Fibroblast of the conjunctiva (primary cell): ENCODE measurements around the gene CEP68.
"Not testable (repeated sequence)": the region's sequence is repeated elsewhere in the genome, so short reads cannot be mapped to it uniquely, and the experiment has no call there.

Experiments
- DNase-seq: peaks from one replicate; pipeline ENCODE4 v3.0.0-alpha.2; 2010; ENCODE audit warnings: low read depth

CEP68 gene

DNA sequence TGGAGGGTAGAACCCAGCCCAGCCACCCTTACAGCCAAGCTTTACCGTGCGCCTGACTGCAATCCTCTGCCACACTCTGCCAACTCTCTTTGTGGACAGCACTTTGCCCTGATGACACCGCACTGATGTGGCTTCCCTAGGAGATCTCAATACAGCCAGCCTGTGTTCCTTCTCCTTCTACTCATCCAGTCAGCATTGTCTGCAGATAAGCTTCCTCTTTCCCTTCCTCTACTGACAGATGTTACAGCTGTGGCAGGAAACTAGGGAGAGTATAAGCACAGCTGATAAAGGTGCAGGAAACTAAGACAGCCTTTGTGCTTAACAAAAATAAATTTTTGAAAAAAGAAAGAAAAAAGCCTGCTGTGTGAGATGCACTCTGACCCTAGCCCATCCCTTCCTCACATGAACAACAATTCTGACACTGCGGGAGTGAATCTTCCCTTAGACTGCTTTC, 25.0 kb downstream of the CEP68 start:
- no peak for DNase-seq

DNA sequence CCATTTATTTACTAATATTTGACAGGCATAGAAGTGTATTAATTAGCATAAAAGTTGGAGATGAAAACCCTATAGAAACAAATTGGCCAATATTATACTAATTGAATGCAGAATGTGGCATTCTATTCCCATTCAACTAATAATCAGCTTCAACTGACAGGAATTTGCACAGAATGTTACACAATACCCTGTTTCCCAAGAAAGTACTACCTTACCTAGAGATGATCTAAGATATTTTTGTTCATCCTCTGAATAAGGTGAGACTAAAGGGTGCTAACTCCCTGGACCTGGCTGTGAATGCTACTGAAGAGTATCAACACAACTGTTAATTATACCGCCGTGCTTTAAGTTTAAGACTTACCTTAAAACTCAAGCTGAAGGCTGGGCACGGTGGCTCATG, 28.9 kb downstream of the CEP68 start:
- DNase-seq = no peak

- DNase-seq = no peak
Observed at GRCh38 chr2:65092791-65093190, 36.6 kb downstream of the CEP68 start.

DNA sequence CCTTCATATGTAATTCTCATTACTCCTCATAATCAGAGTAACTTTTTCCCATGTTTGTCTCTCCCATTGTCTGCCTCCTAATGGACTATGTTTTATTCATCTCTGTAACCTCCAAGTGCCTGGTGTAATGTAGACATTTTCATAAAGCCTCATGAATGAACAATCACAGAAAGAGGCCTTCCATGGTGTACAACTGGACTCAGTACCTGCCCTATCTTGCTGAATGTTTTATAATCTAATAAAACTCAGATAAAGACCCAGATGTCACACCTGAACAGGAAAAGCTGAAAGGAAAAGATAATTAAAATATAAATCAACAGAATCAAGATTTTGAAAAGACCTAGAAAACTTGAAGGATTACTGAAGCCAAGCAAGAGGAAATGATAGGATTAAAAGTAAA, 37.0 kb downstream of the CEP68 start:
- no peak for DNase-seq

- DNase-seq = no peak
Observed at GRCh38 chr2:65096948-65097347, 40.7 kb downstream of the CEP68 start.

DNA sequence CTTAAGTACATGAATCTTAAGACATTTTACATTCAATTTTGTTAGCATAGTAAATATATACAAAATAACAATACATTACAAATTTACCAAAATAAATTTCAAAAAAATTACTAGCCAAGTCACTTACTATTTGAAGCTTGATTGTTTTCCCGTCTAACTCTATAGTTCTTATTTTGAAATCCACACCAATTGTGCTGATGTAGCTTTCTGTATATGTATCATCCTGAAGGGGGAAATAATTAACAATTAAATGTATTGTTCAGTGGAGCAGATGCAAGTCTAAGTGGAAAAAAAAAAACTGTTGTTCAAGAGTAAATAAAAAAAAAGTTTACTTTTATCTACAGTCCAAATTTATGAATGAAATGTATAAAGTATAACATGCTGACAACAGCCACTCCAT, 41.6 kb downstream of the CEP68 start:
- no peak for DNase-seq

DNA sequence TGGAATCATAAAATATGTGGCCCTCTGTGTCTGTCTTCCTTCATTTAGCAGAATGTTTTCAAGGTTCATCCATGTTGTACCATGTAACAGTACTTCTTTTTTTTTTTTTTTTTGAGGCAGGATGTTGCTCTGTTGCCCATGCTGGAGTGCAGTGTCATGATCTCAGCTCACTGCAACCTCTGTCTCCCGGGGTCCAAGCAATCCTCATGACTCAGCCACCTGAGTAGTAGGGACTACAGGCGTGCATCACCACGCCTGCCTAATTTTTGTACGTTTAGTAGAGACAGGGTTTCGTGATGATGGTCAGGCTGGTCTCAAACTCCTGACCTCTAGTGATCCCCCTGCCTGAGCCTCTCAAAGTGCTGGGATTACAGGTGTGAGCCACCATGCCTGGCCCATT, 42.5 kb downstream of the CEP68 start:
- no peak for DNase-seq

DNA sequence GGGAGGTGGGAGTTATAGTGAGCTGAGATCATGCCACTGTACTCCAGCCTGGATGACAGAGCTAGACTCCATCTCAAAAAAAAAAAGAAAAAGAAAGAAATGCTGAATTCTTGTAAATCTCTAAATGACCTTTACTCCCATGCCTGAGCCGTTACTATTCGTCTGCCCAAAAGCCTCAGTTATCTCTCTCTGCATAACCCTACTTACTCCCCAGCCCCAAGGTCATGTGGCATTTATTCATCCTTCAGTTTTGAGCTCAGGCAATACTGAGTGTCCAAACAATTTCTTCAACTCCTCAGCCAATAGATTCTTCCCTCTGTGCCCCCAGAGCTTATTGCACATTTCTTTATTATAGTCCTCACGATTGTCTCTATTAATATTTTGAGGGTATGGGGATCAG, 44.9 kb downstream of the CEP68 start:
- no peak for DNase-seq

- no peak for DNase-seq
Observed at GRCh38 chr2:65103013-65103715, 46.9 kb downstream of the CEP68 start.

- DNase-seq = no peak
Observed at GRCh38 chr2:65107530-65107929, 51.3 kb downstream of the CEP68 start.

DNA sequence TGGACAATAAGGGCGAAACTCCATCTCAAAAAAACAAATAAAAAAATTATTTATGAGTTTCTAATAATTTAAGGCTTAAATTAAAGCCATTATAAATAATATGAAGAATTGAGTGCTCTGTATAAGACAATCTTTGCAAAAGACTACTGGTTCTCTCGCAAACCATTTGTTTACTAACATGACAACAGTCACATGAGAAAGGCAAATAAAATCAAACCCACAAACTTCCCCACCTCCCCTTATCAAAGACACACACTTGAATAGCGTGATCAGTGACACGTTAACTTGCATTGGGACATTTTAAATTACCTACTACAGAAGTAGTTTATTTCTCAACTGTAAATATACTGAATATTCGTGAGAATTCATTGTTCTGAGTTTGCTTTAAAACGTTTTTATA, 52.6 kb downstream of the CEP68 start:
- no peak for DNase-seq

DNA sequence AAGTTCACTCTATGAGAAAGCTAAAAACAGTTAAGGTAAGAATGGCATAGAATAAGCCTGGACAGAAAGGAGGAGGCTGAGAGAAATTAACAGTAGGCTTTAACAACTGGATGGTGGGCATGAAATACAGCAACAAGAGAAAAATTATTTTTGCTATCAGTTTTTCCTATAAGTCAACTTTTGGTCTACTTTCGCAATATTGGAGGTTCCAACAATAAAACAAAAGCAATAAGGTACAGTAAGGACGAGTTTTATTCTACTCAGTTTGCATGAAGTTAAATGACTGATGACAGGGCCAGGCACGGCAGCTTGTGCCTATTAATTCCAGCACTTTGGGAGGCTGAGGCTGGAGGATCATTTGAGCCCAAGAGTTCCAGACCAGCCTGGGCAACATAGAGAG, 56.4 kb downstream of the CEP68 start:
- no peak for DNase-seq

DNA sequence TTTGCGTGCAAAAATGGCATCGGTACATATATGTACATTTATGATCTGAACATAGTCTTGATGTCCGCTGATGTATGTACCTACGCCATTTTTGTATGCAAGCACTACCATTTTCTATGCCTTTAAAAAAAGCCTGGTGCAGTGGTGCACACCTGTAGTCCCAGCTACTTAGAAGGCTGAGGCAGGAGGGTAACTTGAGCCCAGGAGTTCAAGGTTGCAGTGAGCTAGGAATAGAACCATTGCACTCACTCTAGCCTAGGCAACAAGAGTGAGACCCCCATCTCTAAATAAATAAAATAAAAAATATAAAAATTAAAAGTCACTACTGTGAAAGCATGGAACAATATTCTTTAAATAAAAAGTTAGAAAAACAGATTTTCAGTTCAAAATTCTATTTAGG, 57.0 kb downstream of the CEP68 start:
- no peak for DNase-seq

DNA sequence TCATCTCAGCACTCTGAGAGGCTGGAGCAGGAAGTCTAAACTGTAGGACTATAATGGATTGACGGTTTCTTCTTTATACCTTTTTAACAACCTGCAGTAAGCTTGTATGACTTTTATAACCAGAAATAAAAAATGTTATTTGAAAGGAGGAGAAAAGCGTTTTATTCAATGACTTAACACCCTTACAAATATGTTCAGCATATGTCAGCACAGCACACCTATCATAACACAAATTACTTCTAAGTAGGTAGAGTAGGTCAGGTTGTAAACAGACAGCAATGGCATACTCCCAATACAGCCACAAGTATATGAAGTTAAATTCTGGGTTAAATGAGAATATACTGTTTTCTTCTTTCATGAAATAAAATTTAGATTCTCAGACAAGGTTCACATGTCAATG, 57.6 kb downstream of the CEP68 start:
- no peak for DNase-seq

DNA sequence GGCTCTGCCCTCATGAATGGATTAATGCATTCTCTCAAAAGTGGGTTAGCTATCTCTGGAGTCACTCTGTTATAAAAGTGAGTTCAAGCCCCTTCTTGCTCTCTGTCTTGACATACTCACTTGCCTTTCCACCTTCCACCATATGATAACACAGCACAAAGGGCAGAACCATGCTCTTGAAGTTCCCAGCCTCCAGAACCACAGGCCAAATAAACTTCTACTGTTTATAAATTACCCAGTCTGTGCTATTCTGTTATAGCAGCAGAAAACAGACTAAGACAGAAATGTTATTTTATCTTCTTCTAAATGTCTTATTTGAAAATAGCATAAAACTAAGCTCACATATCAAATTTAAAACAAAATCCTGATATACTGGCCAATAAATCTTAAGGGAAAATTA, 58.7 kb downstream of the CEP68 start:
- no peak for DNase-seq

GRCh38 chr2:65116645-65117044, 60.4 kb downstream of the CEP68 start:
- no peak for DNase-seq

GRCh38 chr2:65120990-65121693, 64.9 kb downstream of the CEP68 start:
- DNase-seq = no peak

DNA sequence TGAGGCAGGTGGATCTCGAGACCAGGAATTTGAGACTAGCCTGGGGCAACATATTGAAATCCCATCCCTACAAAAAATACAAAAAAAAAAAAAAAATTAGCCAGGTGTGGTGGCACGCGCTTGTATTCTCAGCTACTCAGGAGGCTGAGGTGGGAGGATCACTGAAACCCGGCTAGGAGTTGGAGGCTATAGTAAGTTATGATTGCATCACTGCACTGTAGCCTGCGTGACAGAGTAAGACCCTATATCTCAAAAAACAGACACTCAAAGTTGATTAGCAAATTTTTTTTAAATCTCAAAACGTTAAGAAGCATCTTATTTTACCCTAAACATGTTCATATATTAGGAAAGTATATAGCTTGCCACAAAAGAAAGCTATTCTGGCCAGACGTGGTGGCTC, 66.1 kb downstream of the CEP68 start:
- no peak for DNase-seq

DNA sequence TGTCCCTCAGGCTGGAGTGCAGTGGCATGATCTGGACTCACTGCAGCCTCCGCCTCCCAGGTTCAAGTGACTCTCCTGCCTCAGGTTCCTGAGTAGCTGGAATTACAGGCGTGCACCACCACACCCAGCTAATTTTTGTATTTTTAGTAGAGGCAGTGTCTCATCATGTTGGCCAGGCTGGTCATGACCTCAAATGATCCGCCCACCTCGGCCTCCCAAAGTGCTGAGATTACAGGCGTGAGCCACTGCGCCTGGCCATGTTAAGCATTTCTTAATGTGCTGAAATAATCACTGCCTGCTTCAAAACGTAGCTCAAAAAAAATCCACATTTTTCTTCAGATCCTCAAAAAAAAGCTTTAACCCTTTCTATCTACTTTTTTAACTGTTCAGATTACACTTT, 69.2 kb downstream of the CEP68 start:
- not testable (repeated sequence) for DNase-seq

GRCh38 chr2:65128297-65129190, 72.3 kb downstream of the CEP68 start:
- peak; percentile 46 for DNase-seq

- no peak for DNase-seq
Observed at GRCh38 chr2:65129286-65129825, 73.1 kb downstream of the CEP68 start.

GRCh38 chr2:65129826-65130663, 73.8 kb downstream of the CEP68 start, which contains the start of gene RAB1A:
Gene RAB1A (minus strand): TSS chr2:65130106. CDS start chr2:65129915, 191 bp downstream.
- peak; percentile 100 for DNase-seq
